Transverse colon (tissue), 4 donors: ENCODE measurements around the gene ZNF420. TPM values are rescaled to one million over a fixed set of nuclear protein-coding genes. Genes with fewer than 3 reads are reported as not detected.
"Not testable (repeated sequence)": the region's sequence is repeated elsewhere in the genome, so short reads cannot be mapped to it uniquely, and the experiment has no call there.

Experiments
- DNase-seq: peaks from one replicate; pipeline ENCODE4 v3.0.0-alpha.2; 2019
- H3K27ac ChIP-seq, 4 donors: fragments of 200-600 bp; sonication (generic); 2 replicates each; pipeline ENCODE4 v1.5.1; 2016 to 2018; ENCODE audit warnings: inconsistent platforms in 4 of 4
- H3K27me3 ChIP-seq: fragments of 200-600 bp; sonication (generic); 2 replicates; pipeline ENCODE4 v1.5.1; 2017; ENCODE audit warnings: inconsistent platforms
- H3K36me3 ChIP-seq, 4 donors: fragments of 200-600 bp; sonication (generic); 2 replicates each; pipeline ENCODE4 v1.5.1; 2017 to 2019; ENCODE audit warnings: inconsistent platforms in 4 of 4
- H3K4me1 ChIP-seq, 4 donors: fragments of 200-600 bp; sonication (generic); 2 replicates each; pipeline ENCODE4 v1.5.1; 2017 to 2020; ENCODE audit warnings: inconsistent platforms in 4 of 4
- H3K4me3 ChIP-seq, 4 donors: fragments of 200-600 bp; sonication (generic); 1 replicate in 1 of 4; 2 replicates in 3 of 4; pipeline versions ENCODE4 v1.5.1 to v1.6.1; 2017 to 2019; ENCODE audit warnings: inconsistent platforms in 4 of 4
- H3K9me3 ChIP-seq, 2 donors: fragments of 200-600 bp; sonication (generic); 2 replicates each; pipeline ENCODE4 v1.5.1; 2017 to 2019; ENCODE audit warnings: inconsistent platforms in 2 of 2
- CTCF ChIP-seq, 5 experiments: fragments of 200-600 bp in 3 of 5; fragments of 450-650 bp in 2 of 5; sonication (generic) in 3 of 5; IDR thresholded peaks; 1 replicate in 2 of 5; 2 replicates in 3 of 5; pipeline ENCODE4 v1.5.1; 2016 to 2017; ENCODE audit warnings: antibody characterized with exemption in 5 of 5, inconsistent platforms in 3 of 5, mild to moderate bottlenecking in 2 of 5, moderate library complexity in 1 of 5
- EP300 ChIP-seq: sonication (generic); formaldehyde crosslinking; IDR thresholded peaks from one replicate; pipeline ENCODE4 v1.6.1; 2017; ENCODE audit warnings: antibody characterized with exemption, low read depth
- POLR2A ChIP-seq: fragments of 450-650 bp; IDR thresholded peaks from one replicate; pipeline ENCODE4 v1.6.1; 2016; ENCODE audit warnings: antibody characterized with exemption, mild to moderate bottlenecking, moderate library complexity
- POLR2AphosphoS5 ChIP-seq, 3 donors: sonication (generic); formaldehyde crosslinking; IDR thresholded peaks; one replicate each; pipeline ENCODE4 v1.6.1; 2016; ENCODE audit warnings: antibody characterized with exemption in 3 of 3
- WGBS, 2 donors: methylation state at CpG; one replicate each; pipeline ENCODE4 v1.1.5; 2018; ENCODE audit warnings: low coverage in 1 of 2; 5-methylcytosine and 5-hydroxymethylcytosine counted together
- in situ Hi-C, 4 donors: fragments of 200-750 bp; cut with MboI; loops; one replicate each; pipeline versions ENCODE4 v1.15.0 to v1.15.1; 2017; ENCODE audit warnings: low sequenced_read_pairs in 3 of 4, low pct_ligation_motif_present in 1 of 4, low pct_unique_long_range_greater_than_20kb in 1 of 4
- intact Hi-C: fragments of 100-400 bp; cut with DNase I; formaldehyde crosslinking; loops from one replicate; pipeline ENCODE4 v1.15.1; 2023; ENCODE audit warnings: low total_unique reads
- total RNA-seq, 4 donors: library from RNA; depleted of rRNA; stranded (reverse); fragments of >200 nt; gene quantifications; one replicate each; pipeline ENCODE4 v1.1.0, GENCODE V29; 2016

The ZNF420 gene
- total RNA-seq, 4 donors from 2014 or later, result 1.4 to 7.5 (median 4.9) TPM; not detected in 1

- Histone ChIP-seq H3K4me1 (no peaks in the 10 kb centered on the region), H3K27me3 (no peaks in the 10 kb centered on the region), H3K27ac (no peak overlapping the region), H3K9me3 (peaks cover 13 to 37% of the 10 kb centered on the region in 2 donors), H3K36me3 (no peaks in the 10 kb centered on the region), H3K4me3 (no peak overlapping the region)
- DNase-seq, result no peak
- intact Hi-C loops, result no loop called here
- WGBS, 2 donors, result 91 to 100% methylated on average over 1 to 37 of the region's 39 CpGs
- in situ Hi-C loops, result no loop called here
- no peak for TF ChIP-seq CTCF (IDR thresholded peaks at IDR 0.05)
- no peak for TF ChIP-seq POLR2AphosphoS5 (IDR thresholded peaks at IDR 0.05)
- TF ChIP-seq POLR2A, result no peak
- no peak for TF ChIP-seq EP300
Observed at GRCh38 chr19:37059142-37059541, 19.1 kb upstream of the ZNF420 start.

GRCh38 chr19:37064886-37065285 lies 13.3 kb upstream of the ZNF420 start:
- whole genome bisulfite sequencing, 2 donors, result 82 to 87% methylated on average over 4 of the region's 4 CpGs

GRCh38 chr19:37074111-37074510 lies 4.1 kb upstream of the ZNF420 start:
- in situ Hi-C loops, result no loop called here
- peaks cover 13 to 14% of the 10 kb centered on the region in 2 donors for H3K9me3 ChIP-seq
- H3K27ac ChIP-seq, result no peak overlapping the region
- H3K27me3 ChIP-seq, result no peaks in the 10 kb centered on the region
- peaks cover 2 to 4% (median 3%) of the 10 kb centered on the region in 4 donors for H3K4me1 ChIP-seq
- no peak overlapping the region for H3K4me3 ChIP-seq
- no peak for DNase-seq
- no peaks in the 10 kb centered on the region for H3K36me3 ChIP-seq
- no peak for TF ChIP-seq CTCF (IDR thresholded peaks at IDR 0.05)
- intact Hi-C loops, result no loop called here

More at GRCh38 chr19:37064886-37065285, 13.3 kb upstream of the ZNF420 start:
- H3K27ac ChIP-seq, in situ Hi-C loops, DNase-seq, H3K27me3 ChIP-seq, intact Hi-C loops, H3K4me1 ChIP-seq, H3K4me3 ChIP-seq, H3K36me3 ChIP-seq: not testable (repeated sequence)
- H3K9me3 ChIP-seq, result peaks cover 32 to 44% of the 10 kb centered on the region in 2 donors

GRCh38 chr19:37074819-37075362 lies 3.3 kb upstream of the ZNF420 start:
- WGBS, 2 donors, result 44 to 56% methylated on average over 2 of the region's 2 CpGs
- H3K4me1 ChIP-seq, result peaks cover 8 to 10% (median 9%) of the 10 kb centered on the region in 4 donors
- H3K4me3 ChIP-seq, result no peak overlapping the region
- intact Hi-C loops, result no loop called here
- H3K9me3 ChIP-seq, result peaks cover 5 to 6% of the 10 kb centered on the region in 2 donors
- DNase-seq, result no peak
- in situ Hi-C loops, result no loop called here
- TF ChIP-seq CTCF (IDR thresholded peaks at IDR 0.05) (no peak), EP300 (no peak), POLR2A (no peak)
- no peak overlapping the region for H3K27ac ChIP-seq
- H3K27me3 ChIP-seq, result no peaks in the 10 kb centered on the region
- no peaks in the 10 kb centered on the region for H3K36me3 ChIP-seq

- H3K4me3 ChIP-seq, H3K36me3 ChIP-seq, intact Hi-C loops, in situ Hi-C loops, DNase-seq, H3K4me1 ChIP-seq, H3K27ac ChIP-seq, H3K27me3 ChIP-seq, H3K9me3 ChIP-seq: not testable (repeated sequence)
- 89 to 94% methylated on average over 4 of the region's 4 CpGs for WGBS, 2 donors
Observed at GRCh38 chr19:37076524-37076923, 1.7 kb upstream of the ZNF420 start.
